KG1 (cell line): Measurements from ENCODE around the gene NAA35.
"Not testable (repeated sequence)": the region's sequence is repeated elsewhere in the genome, so short reads cannot be mapped to it uniquely, and the experiment has no call there.

ENCODE experiments used
- DNase-seq: peaks from one replicate; lab custom pipeline; 2025; lab: John Stamatoyannopoulos, UW

NAA35 gene

GRCh38 chr9:85940832-85941621 is at the start of gene NAA35:
TSS of gene NAA35 (plus strand) at chr9:85941146. CDS start at chr9:85942160, 1,014 bp downstream.
- peak; percentile 93 for DNase-seq

GRCh38 chr9:85892401-85892800 is 48.5 kb upstream of the NAA35 start:
- no peak for DNase-seq

- DNase-seq: no peak
Observed at GRCh38 chr9:85895685-85896084, 45.3 kb upstream of the NAA35 start.

GRCh38 chr9:85897848-85898247 is 43.1 kb upstream of the NAA35 start:
- DNase-seq: no peak

- no peak for DNase-seq
Observed at GRCh38 chr9:85898332-85898731, 42.6 kb upstream of the NAA35 start.

GRCh38 chr9:85899388-85899787 is 41.6 kb upstream of the NAA35 start:
- DNase-seq: no peak

- DNase-seq: peak; percentile 4
Observed at GRCh38 chr9:85900504-85901201, 40.3 kb upstream of the NAA35 start.

- DNase-seq: no peak
Observed at GRCh38 chr9:85904975-85905374, 36.0 kb upstream of the NAA35 start.

- no peak for DNase-seq
Observed at GRCh38 chr9:85905957-85906356, 35.0 kb upstream of the NAA35 start.

GRCh38 chr9:85909390-85909789 is 31.6 kb upstream of the NAA35 start:
- DNase-seq: no peak

GRCh38 chr9:85914108-85914507 is 26.8 kb upstream of the NAA35 start:
- no peak for DNase-seq

GRCh38 chr9:85917756-85918155 is 23.2 kb upstream of the NAA35 start:
- DNase-seq: no peak

GRCh38 chr9:85925493-85925892 is 15.5 kb upstream of the NAA35 start:
- no peak for DNase-seq

- DNase-seq: no peak
Observed at GRCh38 chr9:85927076-85927475, 13.9 kb upstream of the NAA35 start.

GRCh38 chr9:85931495-85931894 is 9.5 kb upstream of the NAA35 start:
- no peak for DNase-seq

- DNase-seq: not testable (repeated sequence)
Observed at GRCh38 chr9:85935950-85936349, 5.0 kb upstream of the NAA35 start.

GRCh38 chr9:85940275-85940831 is 593 bp upstream of the NAA35 start:
- DNase-seq: no peak

- DNase-seq: no peak
Observed at GRCh38 chr9:85941622-85941940, 635 bp downstream of the NAA35 start.

- DNase-seq: no peak
Observed at GRCh38 chr9:85941966-85942912, 1.3 kb downstream of the NAA35 start.

- DNase-seq: no peak
Observed at GRCh38 chr9:85942913-85943709, 2.2 kb downstream of the NAA35 start.

GRCh38 chr9:85943757-85944430 is 2.9 kb downstream of the NAA35 start:
- no peak for DNase-seq
